Motor neuron (in vitro differentiated cells): ENCODE results near the gene DDX1. TPM values are rescaled to one million over a fixed set of nuclear protein-coding genes. Genes with fewer than 3 reads are reported as not detected.

Experiments
- ATAC-seq, 8 experiments: fragments of 200-7000 bp; cut with Tn5 transposase; replicated peaks in 6 of 8; 2 replicates each; pipeline ENCODE4 v1.8.0; 2021; ENCODE audit warnings: mild to moderate bottlenecking in 8 of 8, moderate library complexity in 8 of 8
- H3K27ac ChIP-seq, 2 donors: fragments of 250-450 bp; sonication (Bioruptor Pico); 2 replicates each; pipeline ENCODE4 v1.9.0; 2021; ENCODE audit warnings: antibody characterized with exemption in 2 of 2, mild to moderate bottlenecking in 2 of 2, moderate library complexity in 1 of 2
- H3K4me1 ChIP-seq, 2 donors: fragments of 250-450 bp; sonication (Bioruptor Pico); replicated peaks in 1 of 2; 2 replicates each; pipeline ENCODE4 v1.6.1; 2021; ENCODE audit warnings: antibody characterized with exemption in 2 of 2, mild to moderate bottlenecking in 2 of 2, moderate library complexity in 1 of 2
- H3K4me3 ChIP-seq, 5 donors: fragments of 250-450 bp; sonication (Bioruptor Pico); 2 replicates each; pipeline ENCODE4 v1.9.0; 2021; ENCODE audit warnings: antibody characterized with exemption in 5 of 5, mild to moderate bottlenecking in 5 of 5, moderate library complexity in 4 of 5
- WGBS, 10 experiments: fragments of 450-650 bp; shearing (Covaris generic); methylation state at CpG; one replicate each; pipeline ENCODE4 v1.0.0; 2022; 5-methylcytosine and 5-hydroxymethylcytosine counted together
- in situ Hi-C, 9 experiments: fragments of 400-800 bp; cut with MboI; loops; one replicate each; pipeline ENCODE4 v1.15.0; 2021; ENCODE audit warnings: low sequenced_read_pairs in 9 of 9, low pct_unique_long_range_greater_than_20kb in 2 of 9; ENCODE audit not compliant: unreplicated experiment in 9 of 9
- total RNA-seq, 8 experiments: library from RNA; unstranded; fragments of 300-600 nt; gene quantifications; 2 replicates each; pipeline versions ENCODE4 v1.2.3 to v1.2.4, GENCODE V29; 2022

Gene DDX1
- total RNA-seq, 8 experiments from 2014 or later: 64.3 to 139 (median 88.9) TPM

GRCh38 chr2:15662579-15662978 lies 70.9 kb downstream of the DDX1 start:
- 13 to 100% (median 88%) methylated on average over 1 to 9 of the region's 9 CpGs for WGBS, 10 experiments
- H3K4me1 ChIP-seq: peaks cover 3 to 10% of the 10 kb centered on the region in 2 donors
- no peak overlapping the region for H3K4me3 ChIP-seq
- ATAC-seq: no peak
- no peak overlapping the region for H3K27ac ChIP-seq
- in situ Hi-C loops: loop anchor here in 1 of 9 experiments (25.0 kb wide), 1 partner anchor 825 kb away; no protein-coding TSS in a partner anchor

GRCh38 chr2:15663802-15664201 lies 72.1 kb downstream of the DDX1 start:
- WGBS, 10 experiments: 48 to 100% (median 88%) methylated on average over 1 to 4 of the region's 4 CpGs
- ATAC-seq: no peak
- no peak overlapping the region for H3K4me3 ChIP-seq
- in situ Hi-C loops: loop anchor here in 1 of 9 experiments (25.0 kb wide), 1 partner anchor 823 kb away; no protein-coding TSS in a partner anchor
- H3K4me1 ChIP-seq: peaks cover 3 to 18% of the 10 kb centered on the region in 2 donors
- no peak overlapping the region for H3K27ac ChIP-seq

GRCh38 chr2:15664273-15665066 lies 72.8 kb downstream of the DDX1 start:
- 38 to 87% (median 62%) methylated on average over 2 to 26 of the region's 31 CpGs for WGBS, 10 experiments
- ATAC-seq: peak in 5 of 8 experiments; percentile 38 to 75 (median 47)
- Histone ChIP-seq H3K4me3 (no peak overlapping the region), H3K4me1 (peaks cover 3 to 19% of the 10 kb centered on the region in 2 donors), H3K27ac (peak overlapping the region in 1 of 2 donors; percentile 58)
- in situ Hi-C loops: loop anchor here in 1 of 9 experiments (25.0 kb wide), 1 partner anchor 823 kb away; no protein-coding TSS in a partner anchor

- in situ Hi-C loops: loop anchor here in 1 of 9 experiments (25.0 kb wide), 1 partner anchor 822 kb away; no protein-coding TSS in a partner anchor
- Histone ChIP-seq H3K4me3 (no peak overlapping the region), H3K4me1 (peaks cover 3 to 19% of the 10 kb centered on the region in 2 donors), H3K27ac (peak overlapping the region in 1 of 2 donors; percentile 58)
- peak in 1 of 8 experiments; percentile 9 for ATAC-seq
- 0 to 100% (median 83%) methylated on average over 1 to 7 of the region's 22 CpGs; no CpG with 5 or more reads in 4 of the 10 experiments for WGBS, 10 experiments
Measured at GRCh38 chr2:15665067-15665942, 73.6 kb downstream of the DDX1 start.

GRCh38 chr2:15665943-15666460 lies 74.3 kb downstream of the DDX1 start:
- WGBS, 10 experiments: 17 to 100% (median 76%) methylated on average over 1 to 5 of the region's 9 CpGs; no CpG with 5 or more reads in 4 of the 10 experiments
- Histone ChIP-seq H3K4me1 (peaks cover 3 to 19% of the 10 kb centered on the region in 2 donors), H3K4me3 (no peak overlapping the region), H3K27ac (no peak overlapping the region)
- in situ Hi-C loops: loop anchor here in 1 of 9 experiments (25.0 kb wide), 1 partner anchor 821 kb away; no protein-coding TSS in a partner anchor
- no peak for ATAC-seq

GRCh38 chr2:15666861-15667808 lies 75.5 kb downstream of the DDX1 start:
- 25 to 93% (median 71%) methylated on average over 1 to 10 of the region's 16 CpGs for WGBS, 10 experiments
- Histone ChIP-seq H3K27ac (no peak overlapping the region), H3K4me1 (peaks cover 3 to 19% of the 10 kb centered on the region in 2 donors), H3K4me3 (no peak overlapping the region)
- no peak for ATAC-seq
- in situ Hi-C loops: loop anchor here in 1 of 9 experiments (25.0 kb wide), 1 partner anchor 820 kb away; no protein-coding TSS in a partner anchor

- WGBS, 10 experiments: 33 to 100% (median 70%) methylated on average over 1 to 4 of the region's 4 CpGs; no CpG with 5 or more reads in 2 of the 10 experiments
- in situ Hi-C loops: loop anchor here in 1 of 9 experiments (25.0 kb wide), 1 partner anchor 819 kb away; no protein-coding TSS in a partner anchor
- Histone ChIP-seq H3K4me3 (no peak overlapping the region), H3K4me1 (peaks cover 3 to 19% of the 10 kb centered on the region in 2 donors), H3K27ac (no peak overlapping the region)
- peak in 1 of 8 experiments; percentile 37 for ATAC-seq
Measured at GRCh38 chr2:15667809-15668556, 76.3 kb downstream of the DDX1 start.

GRCh38 chr2:15668611-15669305 lies 77.1 kb downstream of the DDX1 start:
- Histone ChIP-seq H3K4me3 (no peak overlapping the region), H3K27ac (no peak overlapping the region), H3K4me1 (peaks cover 4 to 24% of the 10 kb centered on the region in 2 donors)
- in situ Hi-C loops: loop anchor here in 1 of 9 experiments (25.0 kb wide), 1 partner anchor 819 kb away; no protein-coding TSS in a partner anchor
- WGBS, 10 experiments: 8 to 81% (median 57%) methylated on average over 2 to 8 of the region's 10 CpGs; no CpG with 5 or more reads in 1 of the 10 experiments
- ATAC-seq: no peak

- no peak overlapping the region for H3K27ac ChIP-seq
- in situ Hi-C loops: loop anchor here in 1 of 9 experiments (25.0 kb wide), 1 partner anchor 818 kb away; no protein-coding TSS in a partner anchor
- ATAC-seq: no peak
- 27 to 100% (median 81%) methylated on average over 1 to 4 of the region's 6 CpGs; no CpG with 5 or more reads in 3 of the 10 experiments for WGBS, 10 experiments
- peaks cover 7 to 25% of the 10 kb centered on the region in 2 donors for H3K4me1 ChIP-seq
- H3K4me3 ChIP-seq: no peak overlapping the region
Measured at GRCh38 chr2:15669375-15669910, 77.8 kb downstream of the DDX1 start.

GRCh38 chr2:15670469-15670868 lies 78.8 kb downstream of the DDX1 start:
- 60 to 100% (median 95%) methylated on average over 1 of the region's 1 CpG; no CpG with 5 or more reads in 6 of the 10 experiments for WGBS, 10 experiments
- Histone ChIP-seq H3K4me1 (peaks cover 6 to 18% of the 10 kb centered on the region in 2 donors), H3K4me3 (no peak overlapping the region), H3K27ac (no peak overlapping the region)
- ATAC-seq: no peak
- in situ Hi-C loops: loop anchor here in 1 of 9 experiments (25.0 kb wide), 1 partner anchor 817 kb away; no protein-coding TSS in a partner anchor
